GM18502 (cell line): ENCODE results near the gene HNRNPF.
A peak's percentile ranks its signal among the peaks of the same experiment; 100 is the strongest.
"Not testable (repeated sequence)": the region's sequence is repeated elsewhere in the genome, so short reads cannot be mapped to it uniquely, and the experiment has no call there.

Experiments used
- ATAC-seq: cut with Tn5 transposase; IDR thresholded peaks from one replicate; pipeline ENCODE4 v1.9.1; 2021; ENCODE audit warnings: mild to moderate bottlenecking; ENCODE audit not compliant: unreplicated experiment, poor library complexity

HNRNPF gene, protein sequence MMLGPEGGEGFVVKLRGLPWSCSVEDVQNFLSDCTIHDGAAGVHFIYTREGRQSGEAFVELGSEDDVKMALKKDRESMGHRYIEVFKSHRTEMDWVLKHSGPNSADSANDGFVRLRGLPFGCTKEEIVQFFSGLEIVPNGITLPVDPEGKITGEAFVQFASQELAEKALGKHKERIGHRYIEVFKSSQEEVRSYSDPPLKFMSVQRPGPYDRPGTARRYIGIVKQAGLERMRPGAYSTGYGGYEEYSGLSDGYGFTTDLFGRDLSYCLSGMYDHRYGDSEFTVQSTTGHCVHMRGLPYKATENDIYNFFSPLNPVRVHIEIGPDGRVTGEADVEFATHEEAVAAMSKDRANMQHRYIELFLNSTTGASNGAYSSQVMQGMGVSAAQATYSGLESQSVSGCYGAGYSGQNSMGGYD

DNA sequence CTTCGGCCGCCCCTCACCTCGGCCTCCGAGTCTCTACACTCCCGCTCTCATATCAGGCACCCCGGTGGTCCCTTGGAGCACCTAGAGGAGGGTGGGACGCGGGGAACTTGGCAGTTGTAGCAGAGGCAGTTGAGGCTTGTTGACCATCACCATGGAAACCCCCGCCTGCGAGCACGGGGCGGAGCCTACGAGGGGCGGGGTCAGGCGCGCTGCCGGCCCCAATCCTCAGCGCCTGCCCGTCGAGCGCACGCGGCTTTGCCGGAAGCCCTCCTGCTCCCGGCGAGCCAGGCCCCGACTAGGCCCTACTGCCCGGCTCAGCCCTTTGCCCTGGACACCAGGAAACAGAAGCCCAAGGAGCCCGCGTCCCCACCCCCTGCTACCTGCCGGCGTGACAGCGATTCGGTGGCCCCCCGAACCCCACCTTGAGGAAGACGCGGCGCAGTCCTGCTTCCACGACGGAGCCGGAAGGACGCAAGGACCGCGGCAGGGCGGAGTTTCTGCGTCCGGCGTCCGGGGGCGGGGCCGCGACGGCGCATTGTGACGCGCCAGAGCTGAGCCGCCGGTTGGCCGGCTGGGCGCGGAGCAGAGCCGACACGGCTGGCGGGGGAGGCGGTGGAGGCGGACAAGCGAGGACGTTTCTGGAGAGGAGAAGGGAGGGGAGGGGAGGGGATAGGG, at the start of gene HNRNPF:
HNRNPF (minus strand) TSS at position 477 of the 675 bp plus-strand sequence. CDS start 21,302 bp downstream, outside the sequence.
- peak; percentile 71 for ATAC-seq

DNA sequence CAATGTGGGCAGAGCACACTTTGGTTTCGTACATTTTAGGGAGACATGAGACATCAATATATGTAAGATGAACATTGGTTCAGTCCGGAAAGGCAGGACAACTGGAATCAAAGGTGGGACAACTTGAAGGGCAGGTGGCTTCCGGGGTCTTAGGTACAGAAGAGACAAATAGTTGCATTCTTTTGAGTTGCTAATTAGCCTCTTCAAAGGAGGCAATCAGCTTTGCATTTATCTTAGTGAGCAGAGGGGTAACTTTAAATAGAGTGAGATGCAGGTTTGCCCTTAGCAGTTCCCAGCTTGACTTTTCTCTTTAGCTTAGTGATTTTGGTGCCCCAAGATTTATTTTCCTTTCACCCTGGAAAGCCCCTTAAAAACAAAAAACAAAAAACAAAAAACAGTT, 49.2 kb upstream of the HNRNPF start:
- no peak for ATAC-seq

DNA sequence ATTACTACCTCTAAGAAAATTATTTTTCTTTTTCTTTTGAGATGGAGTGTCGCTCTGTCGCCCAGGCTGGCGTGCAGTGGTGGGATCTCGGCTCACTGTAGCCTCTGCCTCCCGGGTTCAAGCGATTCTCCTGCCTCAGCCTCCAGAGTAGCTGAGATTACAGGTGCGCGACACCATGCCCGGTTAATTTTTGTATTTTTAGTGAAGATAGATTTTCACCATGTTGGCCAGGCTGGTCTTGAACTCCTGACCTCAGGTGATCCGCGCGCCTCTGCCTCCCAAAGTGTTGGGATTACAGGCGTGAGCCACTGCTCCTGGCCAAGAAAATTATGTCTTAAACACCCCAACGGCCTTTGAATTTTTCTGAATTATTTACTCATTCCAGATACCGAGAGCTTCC, 47.6 kb upstream of the HNRNPF start:
- not testable (repeated sequence) for ATAC-seq

DNA sequence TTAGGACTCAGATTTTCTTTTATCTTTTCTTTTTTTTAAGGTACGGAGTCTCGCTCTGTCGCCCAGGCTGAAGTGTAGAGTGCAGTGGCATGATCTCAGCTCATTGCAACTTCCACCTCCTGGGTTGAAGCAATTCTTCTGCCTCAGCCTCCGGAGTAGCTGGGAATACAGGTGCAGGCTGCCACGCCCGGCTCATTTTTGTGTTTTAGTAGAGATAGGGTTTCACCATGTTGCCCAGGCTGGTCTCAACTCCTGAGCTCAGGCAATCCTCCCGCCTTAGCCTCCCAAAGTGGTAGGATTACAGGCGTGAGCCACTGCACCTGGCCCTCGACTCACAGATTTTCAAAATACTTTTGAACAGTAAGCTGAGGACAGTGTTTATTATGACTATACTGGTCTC, 45.0 kb upstream of the HNRNPF start:
- not testable (repeated sequence) for ATAC-seq

DNA sequence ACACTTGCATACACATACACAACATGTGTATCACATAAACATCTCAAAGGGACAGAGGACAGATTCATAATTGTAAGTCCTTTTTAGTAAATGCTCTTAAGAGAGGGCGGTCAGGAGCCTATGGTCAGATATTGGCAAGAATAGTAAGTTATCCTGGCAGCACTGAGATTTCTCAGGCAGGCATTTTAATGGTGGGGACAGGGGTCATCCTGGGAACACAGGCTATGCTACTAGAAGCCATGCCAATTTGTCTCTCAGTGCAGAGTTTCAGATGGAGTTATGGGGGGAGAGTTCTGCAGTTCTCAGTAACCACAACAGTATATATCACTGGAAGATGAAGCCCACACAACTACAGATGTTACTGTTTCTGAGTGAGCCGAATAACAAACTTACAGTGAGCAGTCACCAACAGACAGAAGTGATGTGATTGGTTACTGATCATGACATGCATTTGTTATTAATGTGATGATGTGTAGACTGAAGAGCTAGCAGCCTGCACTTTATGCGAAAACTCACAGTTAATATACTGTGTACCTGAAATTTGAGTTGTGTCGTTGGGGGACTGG, 44.4 kb upstream of the HNRNPF start:
- peak; percentile 35 for ATAC-seq

DNA sequence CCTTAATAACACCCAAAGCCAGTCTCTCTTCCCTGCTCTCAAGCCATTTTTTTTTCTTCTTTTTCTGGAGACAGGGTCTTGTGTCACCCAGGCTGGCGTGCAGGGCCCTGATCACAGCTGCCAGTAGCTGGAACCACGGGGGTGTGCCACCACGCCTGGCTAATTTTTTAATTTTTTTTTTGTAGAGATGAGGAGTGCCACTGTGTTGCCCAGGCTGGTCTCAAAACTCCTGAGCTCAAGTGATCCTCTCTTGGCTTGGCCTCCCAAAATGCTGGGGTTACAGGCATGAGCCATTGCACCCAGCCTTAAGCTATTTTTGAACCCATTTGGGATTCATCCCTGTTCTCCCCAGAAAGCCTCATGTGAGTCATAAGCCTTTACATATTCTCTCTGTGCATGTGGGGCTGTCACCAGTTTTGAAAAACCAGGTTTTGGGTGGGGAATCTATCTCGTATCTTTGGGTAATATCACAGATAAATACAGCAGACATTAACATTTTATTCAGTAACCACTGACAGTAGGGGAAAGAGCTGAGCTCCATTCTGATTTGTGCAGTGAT, 43.4 kb upstream of the HNRNPF start:
- ATAC-seq = no peak

DNA sequence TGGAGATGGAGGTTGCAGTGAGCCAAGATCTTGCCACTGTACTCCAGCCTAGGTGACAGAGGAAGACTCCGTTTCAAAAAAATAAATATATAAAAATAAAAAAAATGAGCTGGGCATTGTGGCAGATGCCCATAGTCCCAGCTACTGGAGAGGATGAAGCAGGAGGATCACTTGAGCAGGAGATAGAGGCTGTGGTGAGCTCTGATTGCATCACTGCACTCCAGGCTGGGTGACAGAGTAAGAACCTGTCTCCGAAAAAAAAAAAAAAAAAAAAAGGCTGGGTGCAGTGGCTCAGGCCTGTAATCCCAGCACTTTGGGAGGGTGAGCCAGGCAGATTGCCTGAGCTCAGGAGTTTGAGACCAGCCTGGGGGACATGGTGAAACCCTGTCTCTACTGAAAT, 39.8 kb upstream of the HNRNPF start:
- no peak for ATAC-seq

DNA sequence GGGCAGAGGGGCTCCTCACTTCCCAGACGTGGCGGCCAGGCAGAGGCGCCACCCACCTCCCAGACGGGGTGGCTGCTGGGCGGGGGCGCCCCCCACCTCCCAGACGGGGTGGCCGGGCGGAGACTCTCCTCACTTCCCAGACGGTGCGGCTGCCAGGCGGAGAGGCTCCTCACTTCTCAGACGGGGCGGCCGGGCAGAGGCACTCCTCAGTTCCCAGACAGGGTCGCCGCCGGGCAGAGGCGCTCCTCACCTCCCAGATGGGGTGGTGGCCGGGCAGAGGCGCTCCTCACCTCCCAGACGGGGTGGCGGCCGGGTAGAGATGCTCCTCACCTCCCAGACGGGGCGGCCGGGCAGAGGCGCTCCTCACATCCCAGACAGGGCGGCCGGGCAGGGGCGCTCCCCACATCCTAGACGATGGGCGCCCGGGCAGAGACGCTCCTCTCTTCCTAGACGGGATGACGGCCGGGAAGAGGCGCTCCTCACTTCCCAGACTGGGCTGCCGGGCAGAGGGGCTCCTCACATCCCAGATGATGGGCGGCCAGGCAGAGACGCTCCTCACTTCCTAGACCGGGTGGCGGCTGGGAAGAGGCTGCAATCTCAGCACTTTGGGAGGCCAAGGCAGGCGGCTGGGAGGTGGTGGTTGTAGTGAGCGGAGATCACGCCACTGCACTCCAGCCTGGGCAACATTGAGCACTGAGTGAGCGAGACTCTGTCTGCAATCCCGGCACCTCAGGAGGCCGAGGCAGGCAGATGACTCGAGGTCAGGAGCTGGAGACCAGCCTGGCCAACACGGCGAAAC, 37.4 kb upstream of the HNRNPF start:
- ATAC-seq = not testable (repeated sequence)

DNA sequence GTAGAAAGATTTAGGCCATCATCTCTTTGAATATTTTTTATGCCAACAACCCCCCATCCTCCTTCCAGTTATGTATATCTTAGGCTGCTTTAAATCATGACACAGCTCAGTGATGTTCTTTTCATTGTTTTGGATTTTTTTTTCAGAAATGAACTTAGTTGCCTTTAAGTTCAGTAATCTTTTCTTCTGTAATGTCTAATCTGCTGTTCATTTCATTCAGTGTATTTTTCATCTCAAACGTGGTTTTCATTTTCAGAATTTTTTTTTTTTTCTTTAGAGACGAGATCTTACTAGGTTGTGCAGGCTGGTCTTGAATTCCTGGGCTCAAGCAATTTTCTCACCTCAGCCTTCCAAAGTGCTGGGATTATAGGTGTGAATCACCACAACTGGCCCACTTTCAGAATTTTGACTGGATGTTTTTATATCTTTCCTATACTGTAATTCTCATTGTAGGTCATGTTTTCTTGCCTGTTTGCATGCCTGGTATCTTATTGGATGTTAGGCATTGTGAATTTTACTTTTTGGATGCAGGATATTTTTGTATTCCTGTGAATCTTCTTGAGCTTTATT, 36.0 kb upstream of the HNRNPF start:
- no peak for ATAC-seq

DNA sequence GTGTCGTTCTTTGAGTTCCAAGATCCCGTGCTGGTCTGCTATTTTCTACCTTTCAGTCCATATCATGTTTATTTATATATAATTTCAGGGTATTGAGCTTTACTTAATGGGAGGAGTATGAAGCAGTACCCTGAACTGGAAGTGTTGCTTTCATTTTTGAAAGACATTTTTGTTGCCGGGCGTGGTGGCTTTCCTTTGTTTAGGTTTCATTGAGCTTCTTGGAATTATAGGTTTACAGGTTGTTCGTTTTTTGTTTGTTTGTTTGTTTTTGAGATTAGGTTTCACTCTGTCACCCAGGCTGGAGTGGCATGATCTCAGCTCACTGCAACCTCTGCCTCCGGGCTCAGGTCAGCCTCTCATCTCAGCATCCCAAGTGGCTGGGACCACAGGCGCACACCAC, 35.3 kb upstream of the HNRNPF start:
- ATAC-seq = no peak

DNA sequence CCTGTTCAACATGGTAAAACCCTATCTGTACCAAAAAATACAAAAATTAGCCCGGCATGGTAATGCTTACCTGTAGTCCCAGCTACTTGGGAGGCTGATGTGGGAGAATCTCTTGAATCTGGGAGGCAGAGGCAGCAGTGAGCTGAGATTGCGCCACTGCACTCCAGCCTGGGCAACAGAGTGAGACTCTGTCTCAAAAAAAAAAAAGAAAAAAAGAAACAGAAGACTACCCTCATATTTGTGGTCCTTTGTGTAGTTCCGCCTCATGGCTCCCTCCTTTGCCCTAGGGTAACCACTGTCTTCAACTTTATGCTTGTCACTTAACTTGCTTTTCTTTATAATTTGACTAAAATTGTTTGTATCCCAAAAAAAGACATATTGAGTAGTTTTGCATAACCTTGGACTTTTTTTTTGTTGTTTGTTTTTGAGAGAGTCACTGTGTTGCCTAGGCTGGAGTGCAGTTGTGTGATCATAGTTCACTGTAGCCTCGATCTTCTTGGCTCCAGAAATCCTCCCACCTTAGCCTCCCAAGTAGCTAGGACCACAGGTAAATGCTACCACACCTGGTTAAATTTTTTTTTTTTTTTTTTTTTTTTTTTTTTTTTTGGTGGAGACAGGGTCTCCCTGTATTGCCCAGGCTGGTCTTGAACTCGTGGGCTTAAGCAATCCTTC, 31.6 kb upstream of the HNRNPF start:
- ATAC-seq = no peak

DNA sequence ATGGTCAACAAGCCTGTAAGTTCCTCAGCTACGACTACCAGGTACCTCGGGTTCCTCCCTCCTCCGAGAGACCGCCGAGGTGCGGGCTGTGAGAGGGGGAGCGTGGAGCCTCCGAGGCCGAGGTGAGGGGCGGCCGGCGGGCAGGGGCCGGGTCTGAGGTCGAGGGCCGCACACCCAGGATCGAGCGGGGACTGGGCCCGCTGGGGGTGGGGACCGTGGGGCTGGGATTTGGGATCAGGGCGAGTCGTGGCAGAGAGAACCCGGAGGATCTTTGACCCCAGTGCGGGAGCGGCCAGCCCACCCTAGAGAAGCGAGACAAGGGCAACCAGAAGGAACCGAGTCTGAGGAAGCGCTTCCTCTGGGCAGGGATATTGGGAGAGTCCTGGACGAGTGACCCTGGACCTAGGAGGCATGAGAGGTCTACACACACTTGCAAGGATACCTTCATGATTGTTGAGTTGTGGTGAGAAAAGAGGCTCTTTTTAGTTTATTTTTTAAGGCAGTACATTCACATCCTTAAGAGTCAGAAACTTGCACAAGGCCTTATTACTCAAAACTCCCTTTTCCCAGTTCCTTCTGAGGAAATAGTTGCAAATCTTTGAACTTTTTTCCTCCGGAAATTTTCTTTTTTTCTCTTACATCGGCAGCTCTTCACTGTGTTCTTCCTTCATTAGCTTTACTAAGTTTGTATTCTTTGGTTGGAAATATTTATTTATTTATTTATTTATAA, 28.3 kb upstream of the HNRNPF start:
- no peak for ATAC-seq

DNA sequence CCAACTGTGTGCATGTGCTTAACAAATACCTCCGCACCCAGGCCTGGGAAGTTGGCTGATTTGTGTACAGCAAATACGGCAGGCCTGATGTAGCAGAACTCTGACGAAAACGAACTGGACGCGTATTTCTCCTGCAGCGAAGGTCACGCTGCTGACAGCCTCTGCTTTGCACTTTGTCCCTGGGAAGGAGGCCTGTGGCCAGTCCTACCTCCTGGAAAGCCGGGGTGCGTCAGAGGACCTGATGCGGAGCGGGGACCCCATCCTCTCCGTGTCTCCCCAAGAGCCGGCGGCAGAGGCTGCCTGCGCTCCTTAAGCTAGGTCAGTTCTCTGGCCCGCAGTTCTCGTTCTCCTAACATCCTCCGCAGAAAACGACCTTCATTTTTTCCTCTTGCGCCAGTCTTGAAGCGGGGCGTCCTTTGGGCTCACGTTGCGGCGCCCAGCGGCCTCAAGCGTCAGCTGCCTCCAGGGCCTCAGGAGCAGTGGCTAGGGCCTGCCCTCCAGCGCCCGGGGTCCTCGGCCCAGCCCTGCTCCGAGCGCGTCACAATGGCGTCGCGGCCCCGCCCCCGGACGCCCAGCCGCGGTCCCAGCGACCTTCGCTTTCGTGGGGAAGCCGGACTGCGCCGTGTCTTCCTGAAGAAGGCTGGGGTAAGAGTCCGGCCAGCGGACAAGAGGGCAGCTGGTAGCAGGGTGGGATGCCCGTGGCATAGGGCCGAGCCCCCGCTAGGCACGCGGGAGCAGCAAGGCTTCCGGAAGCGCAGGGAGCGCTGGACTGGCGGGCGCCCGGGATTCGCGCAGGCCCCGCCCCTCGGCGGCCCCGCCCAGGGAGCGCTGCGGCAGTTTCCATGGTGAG, 27.5 kb upstream of the HNRNPF start, which contains the start of gene ZNF487:
ZNF487 (plus strand) TSS at position 821 of the 850 bp plus-strand sequence. CDS start 38,703 bp downstream, outside the sequence.
- peak; percentile 97 for ATAC-seq

DNA sequence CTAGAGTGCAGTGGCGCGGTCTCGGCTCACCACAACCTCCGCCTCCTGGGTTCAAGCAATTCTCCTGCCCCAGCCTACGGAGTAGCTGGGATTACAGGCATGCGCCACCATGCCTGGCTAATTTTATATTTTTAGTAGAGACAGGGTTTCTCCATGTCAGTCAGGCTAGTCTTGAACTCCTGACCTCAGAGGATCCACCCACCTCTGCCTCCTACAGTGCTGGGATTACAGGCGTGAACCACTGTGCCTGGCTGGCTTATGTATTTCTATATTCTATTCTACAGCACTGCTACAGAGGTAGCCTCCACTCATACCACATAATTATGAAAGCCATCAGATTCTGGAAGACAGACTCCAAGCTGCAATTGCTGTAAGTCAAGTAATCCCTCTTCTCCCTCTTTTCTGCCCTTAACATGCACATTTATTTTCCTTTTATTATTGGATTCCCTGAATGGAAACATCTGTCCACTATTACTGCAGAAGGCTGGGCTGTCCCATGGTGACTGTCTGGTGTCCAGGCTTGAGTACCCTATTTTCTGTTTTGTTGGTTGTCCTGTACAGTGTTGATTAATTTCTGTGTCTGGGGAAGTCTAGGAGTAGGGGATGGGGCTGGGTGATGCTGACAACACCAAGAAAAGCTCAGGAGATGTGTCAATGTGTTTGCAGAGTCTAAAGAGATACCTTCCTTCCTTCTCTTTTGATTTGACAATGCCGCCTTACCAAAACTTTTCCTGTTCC, 22.1 kb upstream of the HNRNPF start:
- no peak for ATAC-seq

DNA sequence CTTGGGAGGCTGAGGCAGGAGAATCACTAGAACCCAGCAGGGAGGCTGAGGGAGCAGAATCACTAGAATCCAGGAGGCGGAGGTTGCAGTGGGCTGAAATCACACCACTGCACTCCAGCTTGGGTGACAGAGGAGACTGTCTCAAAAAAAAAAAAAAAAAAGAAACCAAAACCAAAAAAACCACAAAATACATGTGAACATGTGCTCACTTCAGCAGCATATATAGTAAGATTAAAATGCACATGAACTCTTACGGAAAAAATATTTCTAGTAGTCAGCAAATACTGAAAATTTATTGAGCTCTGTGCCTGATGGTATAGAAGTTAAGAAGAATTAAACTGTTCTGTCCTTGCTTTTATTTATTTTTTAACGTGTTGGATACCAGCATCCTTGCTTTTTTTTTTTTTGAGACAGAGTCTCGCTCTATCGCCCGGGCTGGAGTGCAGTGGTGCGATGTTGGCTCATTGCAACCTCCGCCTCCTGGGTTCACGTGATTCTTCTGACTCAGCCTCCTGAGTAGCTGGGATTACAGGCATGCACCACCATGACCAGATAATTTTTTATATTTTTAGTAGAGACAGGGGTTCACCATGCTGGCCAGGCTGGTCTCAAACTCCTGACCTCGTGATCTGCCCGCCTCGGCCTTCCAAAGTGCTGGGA, 18.3 kb upstream of the HNRNPF start:
- ATAC-seq = peak; percentile 91

DNA sequence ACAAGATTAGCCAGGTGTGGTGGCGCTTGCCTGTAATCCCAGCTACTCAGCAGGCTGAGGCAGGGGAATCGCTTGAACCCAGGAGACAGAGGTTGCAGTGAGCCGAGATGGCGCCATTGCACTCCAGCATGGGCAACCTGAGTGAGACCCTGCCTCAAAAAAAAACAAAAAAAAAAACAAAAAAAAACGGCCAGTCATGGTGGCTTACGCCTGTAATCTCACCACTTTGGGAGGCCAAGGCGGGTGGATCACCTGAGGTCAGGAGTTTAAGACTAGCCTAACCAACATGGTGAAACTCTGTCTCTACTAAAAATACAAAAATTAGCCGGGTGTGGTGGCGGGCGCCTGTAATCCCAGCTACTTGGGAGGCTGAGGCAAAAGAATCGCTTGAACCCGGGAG, 17.5 kb upstream of the HNRNPF start:
- ATAC-seq = not testable (repeated sequence)

DNA sequence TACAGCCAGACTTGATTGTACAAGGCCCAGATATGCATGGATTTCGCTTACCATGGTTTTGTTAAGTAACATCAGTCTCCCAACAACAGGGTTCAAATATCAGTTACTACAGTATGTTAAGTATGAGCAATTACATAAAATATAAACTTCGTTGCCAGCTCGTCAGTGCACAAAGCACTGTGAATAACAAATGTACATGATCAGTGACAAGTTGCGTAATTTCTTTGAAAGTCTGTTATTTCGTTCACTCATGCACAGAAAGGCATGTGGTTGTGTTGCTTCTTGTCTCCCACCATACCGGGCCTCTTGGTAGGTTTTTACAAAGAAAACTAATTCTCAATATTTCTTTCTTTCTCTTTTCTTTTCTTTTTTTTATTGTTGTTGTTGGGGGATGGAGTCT, 15.4 kb upstream of the HNRNPF start:
- no peak for ATAC-seq
